ENCODE data around the gene PRRT1.

- TF ChIP-seq, protein P1, sequence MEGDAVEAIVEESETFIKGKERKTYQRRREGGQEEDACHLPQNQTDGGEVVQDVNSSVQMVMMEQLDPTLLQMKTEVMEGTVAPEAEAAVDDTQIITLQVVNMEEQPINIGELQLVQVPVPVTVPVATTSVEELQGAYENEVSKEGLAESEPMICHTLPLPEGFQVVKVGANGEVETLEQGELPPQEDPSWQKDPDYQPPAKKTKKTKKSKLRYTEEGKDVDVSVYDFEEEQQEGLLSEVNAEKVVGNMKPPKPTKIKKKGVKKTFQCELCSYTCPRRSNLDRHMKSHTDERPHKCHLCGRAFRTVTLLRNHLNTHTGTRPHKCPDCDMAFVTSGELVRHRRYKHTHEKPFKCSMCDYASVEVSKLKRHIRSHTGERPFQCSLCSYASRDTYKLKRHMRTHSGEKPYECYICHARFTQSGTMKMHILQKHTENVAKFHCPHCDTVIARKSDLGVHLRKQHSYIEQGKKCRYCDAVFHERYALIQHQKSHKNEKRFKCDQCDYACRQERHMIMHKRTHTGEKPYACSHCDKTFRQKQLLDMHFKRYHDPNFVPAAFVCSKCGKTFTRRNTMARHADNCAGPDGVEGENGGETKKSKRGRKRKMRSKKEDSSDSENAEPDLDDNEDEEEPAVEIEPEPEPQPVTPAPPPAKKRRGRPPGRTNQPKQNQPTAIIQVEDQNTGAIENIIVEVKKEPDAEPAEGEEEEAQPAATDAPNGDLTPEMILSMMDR (IDR thresholded peaks at IDR 0.05; ENCODE audit: borderline replicate concordance, extremely low read depth, low read length, poor library complexity, severe bottlenecking) = no peak
- no peak for TF ChIP-seq EZH2 (IDR thresholded peaks at IDR 0.05; ENCODE audit: borderline replicate concordance, low read depth, low read length, severe bottlenecking)
Measured at GRCh38 chr6:32113386-32114352, 38.1 kb downstream of the PRRT1 start.

Data from DND-41 (cell line).